Measurements from ENCODE around the gene MARS1.

DNA sequence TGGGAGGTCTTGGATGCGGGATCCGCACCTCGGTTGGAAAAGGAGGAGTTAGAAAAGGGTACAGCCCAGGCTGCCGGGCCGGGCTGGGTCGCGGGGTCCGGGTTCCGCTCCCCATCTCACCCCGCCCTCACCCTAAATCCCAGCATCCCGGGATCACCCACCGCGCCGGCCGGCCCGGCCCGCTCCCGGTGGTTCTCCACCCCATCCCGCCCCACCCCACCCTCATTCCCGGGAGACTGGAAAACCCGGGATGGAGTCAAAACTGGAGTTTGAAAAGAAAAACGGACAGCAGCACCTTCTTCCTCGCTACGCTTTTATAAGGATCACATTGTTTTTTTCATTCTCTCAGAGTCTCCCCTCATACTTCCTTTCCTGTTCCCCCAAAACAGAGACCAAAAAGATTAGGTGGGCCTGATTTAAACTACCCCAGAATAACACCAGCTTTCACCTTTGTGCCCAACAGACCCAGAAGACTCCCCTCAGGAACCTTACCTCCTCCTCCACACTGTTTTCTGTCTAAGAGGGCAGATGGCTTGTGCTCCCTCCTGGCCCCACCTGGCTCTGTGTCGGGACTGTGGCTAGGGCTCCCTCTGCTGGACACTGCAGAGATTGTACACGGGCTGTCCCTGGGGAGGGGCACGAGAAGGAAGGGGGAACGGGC, 25.5 kb upstream of the MARS1 start:
- no peak for TF ChIP-seq SIN3A (IDR thresholded peaks at IDR 0.05; ENCODE audit: borderline replicate concordance, insufficient read depth, low read length)
- TF ChIP-seq POLR2AphosphoS5 (IDR thresholded peaks at IDR 0.05; ENCODE audit: low read depth, low read length), result no peak
- TF ChIP-seq, protein P1, sequence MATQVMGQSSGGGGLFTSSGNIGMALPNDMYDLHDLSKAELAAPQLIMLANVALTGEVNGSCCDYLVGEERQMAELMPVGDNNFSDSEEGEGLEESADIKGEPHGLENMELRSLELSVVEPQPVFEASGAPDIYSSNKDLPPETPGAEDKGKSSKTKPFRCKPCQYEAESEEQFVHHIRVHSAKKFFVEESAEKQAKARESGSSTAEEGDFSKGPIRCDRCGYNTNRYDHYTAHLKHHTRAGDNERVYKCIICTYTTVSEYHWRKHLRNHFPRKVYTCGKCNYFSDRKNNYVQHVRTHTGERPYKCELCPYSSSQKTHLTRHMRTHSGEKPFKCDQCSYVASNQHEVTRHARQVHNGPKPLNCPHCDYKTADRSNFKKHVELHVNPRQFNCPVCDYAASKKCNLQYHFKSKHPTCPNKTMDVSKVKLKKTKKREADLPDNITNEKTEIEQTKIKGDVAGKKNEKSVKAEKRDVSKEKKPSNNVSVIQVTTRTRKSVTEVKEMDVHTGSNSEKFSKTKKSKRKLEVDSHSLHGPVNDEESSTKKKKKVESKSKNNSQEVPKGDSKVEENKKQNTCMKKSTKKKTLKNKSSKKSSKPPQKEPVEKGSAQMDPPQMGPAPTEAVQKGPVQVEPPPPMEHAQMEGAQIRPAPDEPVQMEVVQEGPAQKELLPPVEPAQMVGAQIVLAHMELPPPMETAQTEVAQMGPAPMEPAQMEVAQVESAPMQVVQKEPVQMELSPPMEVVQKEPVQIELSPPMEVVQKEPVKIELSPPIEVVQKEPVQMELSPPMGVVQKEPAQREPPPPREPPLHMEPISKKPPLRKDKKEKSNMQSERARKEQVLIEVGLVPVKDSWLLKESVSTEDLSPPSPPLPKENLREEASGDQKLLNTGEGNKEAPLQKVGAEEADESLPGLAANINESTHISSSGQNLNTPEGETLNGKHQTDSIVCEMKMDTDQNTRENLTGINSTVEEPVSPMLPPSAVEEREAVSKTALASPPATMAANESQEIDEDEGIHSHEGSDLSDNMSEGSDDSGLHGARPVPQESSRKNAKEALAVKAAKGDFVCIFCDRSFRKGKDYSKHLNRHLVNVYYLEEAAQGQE (IDR thresholded peaks at IDR 0.05; ENCODE audit: insufficient read depth in 1 of 2, low read depth in 2 of 2, low read length in 2 of 2), result no peak
- no peak for TF ChIP-seq FOXP2 (optimal IDR thresholded peaks at IDR 0.05; ENCODE audit: borderline replicate concordance, extremely low read depth, extremely low read length, insufficient read depth)
- no peak for TF ChIP-seq TAF1 (IDR thresholded peaks at IDR 0.05; ENCODE audit: borderline replicate concordance, insufficient read depth, low read length)
